Lower leg skin (tissue), 4 donors: Measurements from ENCODE around the gene KIF3B. TPM values are rescaled to one million over a fixed set of nuclear protein-coding genes. Genes with fewer than 3 reads are reported as not detected.
A peak's percentile ranks its signal among the peaks of the same experiment; 100 is the strongest.

ENCODE experiments used
- DNase-seq, 2 donors: peaks; one replicate each; pipeline ENCODE4 v3.0.0-alpha.2; 2019; ENCODE audit warnings: low spot score in 2 of 2
- H3K4me3 ChIP-seq: fragments of 200-600 bp; sonication (generic); 2 replicates; pipeline ENCODE4 v1.5.1; 2017; ENCODE audit warnings: mild to moderate bottlenecking, low read depth; ENCODE audit not compliant: poor library complexity, severe bottlenecking
- POLR2A ChIP-seq, 2 donors: fragments of 450-650 bp; IDR thresholded peaks; one replicate each; pipeline ENCODE4 v1.6.1; 2016 to 2017; ENCODE audit warnings: antibody characterized with exemption in 2 of 2, mild to moderate bottlenecking in 1 of 2, moderate library complexity in 1 of 2
- WGBS, 2 donors: methylation state at CpG; one replicate each; pipeline ENCODE4 v1.1.5; 2018; 5-methylcytosine and 5-hydroxymethylcytosine counted together
- intact Hi-C: fragments of 100-400 bp; cut with DNase I; formaldehyde crosslinking; loops from one replicate; pipeline ENCODE4 v1.15.0; 2023; ENCODE audit warnings: low total_unique reads
- total RNA-seq, 4 donors: library from RNA; depleted of rRNA; stranded (reverse); fragments of >200 nt; gene quantifications; one replicate each; pipeline ENCODE4 v1.1.0, GENCODE V29; 2016
- TF ChIP-seq, protein P1 (sequence below), 3 donors: fragments of 450-650 bp; IDR thresholded peaks; one replicate each; pipeline ENCODE4 v1.5.1; 2016; ENCODE audit warnings: antibody characterized with exemption in 3 of 3, mild to moderate bottlenecking in 3 of 3, moderate library complexity in 2 of 3

Gene KIF3B
- total RNA-seq, 4 donors from 2014 or later = 9.7 to 17.8 (median 13.1) TPM

DNA sequence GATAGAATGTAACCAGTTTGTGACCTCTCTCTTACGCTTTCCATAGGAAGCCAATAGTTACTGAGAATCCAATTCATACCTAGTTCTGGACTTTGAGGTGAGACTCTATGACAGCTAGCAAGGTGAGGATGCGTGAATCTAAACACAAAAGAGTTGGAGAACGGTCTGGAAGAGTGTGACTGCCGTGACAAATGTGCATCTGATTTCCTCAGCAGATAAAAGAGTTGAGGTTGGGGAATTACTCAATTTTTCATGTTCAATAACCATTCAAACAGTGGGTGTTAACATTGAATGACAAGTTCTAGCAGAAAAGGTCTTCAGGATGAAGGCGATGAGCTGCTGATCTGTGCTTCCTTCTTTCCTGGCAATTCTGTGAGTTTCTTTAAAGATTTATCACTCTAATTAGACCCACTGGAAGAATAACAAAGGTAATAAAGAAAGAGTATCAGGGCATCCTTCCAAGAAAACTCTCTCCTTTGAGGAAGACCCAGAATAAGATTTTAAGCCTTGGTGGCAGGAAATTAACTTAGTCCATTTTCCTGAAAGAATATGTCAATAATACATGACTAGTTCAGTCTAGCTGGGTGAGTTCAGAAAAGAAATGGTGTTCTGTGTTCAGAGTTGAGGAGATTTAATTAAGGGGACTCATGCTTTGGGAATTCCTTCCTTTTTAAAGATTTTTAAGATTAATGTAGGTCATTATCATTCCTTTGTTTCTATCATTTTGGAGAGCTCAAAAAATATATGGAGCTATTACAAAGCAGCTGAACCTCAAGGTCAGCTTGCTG is 24.5 kb downstream of the KIF3B start:
- H3K4me3 ChIP-seq = no peak overlapping the region
- TF ChIP-seq POLR2A (IDR thresholded peaks at IDR 0.05) = no peak
- TF ChIP-seq, protein P1, sequence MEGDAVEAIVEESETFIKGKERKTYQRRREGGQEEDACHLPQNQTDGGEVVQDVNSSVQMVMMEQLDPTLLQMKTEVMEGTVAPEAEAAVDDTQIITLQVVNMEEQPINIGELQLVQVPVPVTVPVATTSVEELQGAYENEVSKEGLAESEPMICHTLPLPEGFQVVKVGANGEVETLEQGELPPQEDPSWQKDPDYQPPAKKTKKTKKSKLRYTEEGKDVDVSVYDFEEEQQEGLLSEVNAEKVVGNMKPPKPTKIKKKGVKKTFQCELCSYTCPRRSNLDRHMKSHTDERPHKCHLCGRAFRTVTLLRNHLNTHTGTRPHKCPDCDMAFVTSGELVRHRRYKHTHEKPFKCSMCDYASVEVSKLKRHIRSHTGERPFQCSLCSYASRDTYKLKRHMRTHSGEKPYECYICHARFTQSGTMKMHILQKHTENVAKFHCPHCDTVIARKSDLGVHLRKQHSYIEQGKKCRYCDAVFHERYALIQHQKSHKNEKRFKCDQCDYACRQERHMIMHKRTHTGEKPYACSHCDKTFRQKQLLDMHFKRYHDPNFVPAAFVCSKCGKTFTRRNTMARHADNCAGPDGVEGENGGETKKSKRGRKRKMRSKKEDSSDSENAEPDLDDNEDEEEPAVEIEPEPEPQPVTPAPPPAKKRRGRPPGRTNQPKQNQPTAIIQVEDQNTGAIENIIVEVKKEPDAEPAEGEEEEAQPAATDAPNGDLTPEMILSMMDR (IDR thresholded peaks at IDR 0.05) = no peak
- WGBS, 2 donors = 79 to 80% methylated on average over 5 of the region's 5 CpGs
- intact Hi-C loops = no loop called here
- DNase-seq = no peak

DNA sequence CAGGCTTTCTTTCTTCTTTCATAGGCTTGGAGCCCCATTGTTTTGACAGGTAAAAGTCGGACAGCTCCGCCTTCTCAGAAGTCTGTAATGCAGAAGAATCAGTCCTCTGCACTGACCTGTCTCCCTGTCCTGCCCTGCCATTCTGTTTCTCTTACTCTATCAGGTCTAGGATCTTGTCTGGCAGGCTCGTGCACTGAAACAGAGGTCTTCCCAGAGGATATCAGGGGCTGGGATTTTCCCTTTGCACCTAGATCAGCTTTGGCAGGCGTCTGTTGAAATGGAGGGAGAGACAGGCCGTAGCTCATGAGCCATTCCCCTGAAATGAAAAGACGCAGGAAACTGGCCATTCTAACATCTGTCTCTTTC is 25.0 kb downstream of the KIF3B start:
- TF ChIP-seq, protein P1 (IDR thresholded peaks at IDR 0.05) = no peak
- no peak for TF ChIP-seq POLR2A (IDR thresholded peaks at IDR 0.05)
- DNase-seq = no peak
- 81 to 83% methylated on average over 6 of the region's 6 CpGs for whole genome bisulfite sequencing, 2 donors
- intact Hi-C loops = no loop called here
- no peak overlapping the region for H3K4me3 ChIP-seq

DNA sequence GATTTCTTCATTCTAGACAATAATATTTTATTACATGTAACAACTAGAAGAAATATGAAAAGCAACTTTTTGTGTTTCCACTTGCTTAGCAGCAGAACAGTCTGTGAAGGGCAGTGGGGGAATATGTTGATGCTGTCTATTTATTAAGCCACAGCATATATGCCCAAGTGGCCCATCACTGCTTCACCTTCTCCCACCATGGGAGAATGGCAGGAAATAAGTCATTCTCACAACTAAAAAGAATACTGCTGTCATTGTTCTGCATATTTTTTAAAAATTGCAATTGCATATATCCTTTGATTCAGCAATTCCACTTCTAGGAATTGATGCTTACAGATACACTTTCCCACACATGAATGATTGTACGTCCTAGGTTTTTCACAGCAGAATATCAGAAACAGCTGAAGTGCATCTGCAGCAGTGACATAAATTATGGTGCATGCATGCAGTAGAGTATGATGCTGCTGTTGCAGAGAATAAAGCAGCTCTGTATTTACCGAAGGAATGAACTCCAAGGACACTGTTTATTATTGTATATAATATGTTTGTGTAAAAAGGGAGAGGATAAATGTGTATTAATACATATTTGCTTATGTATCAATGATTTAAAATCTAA is 26.8 kb downstream of the KIF3B start:
- no peak for DNase-seq
- 71 to 78% methylated on average over 2 of the region's 2 CpGs for WGBS, 2 donors
- TF ChIP-seq POLR2A (IDR thresholded peaks at IDR 0.05) = no peak
- TF ChIP-seq, protein P1 (IDR thresholded peaks at IDR 0.05) = no peak
- intact Hi-C loops = no loop called here
- no peak overlapping the region for H3K4me3 ChIP-seq

DNA sequence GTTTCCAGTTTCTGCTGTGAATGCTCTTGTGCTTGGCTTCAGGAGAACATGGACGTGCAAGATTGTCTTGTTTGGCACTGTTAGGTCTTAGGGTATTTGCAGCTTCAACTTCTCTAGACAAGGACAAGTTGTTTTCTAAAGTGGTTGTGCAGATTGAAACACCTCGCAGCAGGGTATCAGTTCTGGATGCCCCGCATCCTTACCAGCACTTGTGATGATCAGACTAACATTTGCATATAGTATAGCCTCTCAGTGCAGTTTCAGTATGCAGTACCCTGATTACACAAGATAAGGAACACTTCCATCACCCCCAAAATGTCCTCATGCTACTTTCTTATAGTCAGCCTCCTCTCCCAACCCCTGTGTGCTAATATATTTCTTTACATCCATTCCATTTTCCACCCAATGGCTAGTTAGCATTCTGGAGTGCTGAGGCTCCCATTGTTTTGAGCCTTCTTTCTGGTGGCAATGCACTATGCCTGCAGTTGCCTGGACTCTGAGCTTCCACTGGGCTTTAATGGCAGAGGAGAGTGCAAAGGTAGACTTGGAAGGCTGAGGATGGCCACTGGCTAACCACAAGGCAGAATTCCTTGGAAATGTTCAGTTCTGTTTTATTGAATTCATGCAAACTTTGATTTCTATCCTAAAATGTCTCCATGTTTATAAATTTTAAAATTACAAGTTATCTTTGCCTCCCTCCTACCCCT is 35.4 kb downstream of the KIF3B start:
- DNase-seq = peak in 1 of 2 donors; percentile 2
- TF ChIP-seq, protein P1 (IDR thresholded peaks at IDR 0.05) = no peak
- TF ChIP-seq POLR2A (IDR thresholded peaks at IDR 0.05) = no peak
- intact Hi-C loops = no loop called here
- no peak overlapping the region for H3K4me3 ChIP-seq
- WGBS, 2 donors = 59 to 64% methylated on average over 3 of the region's 3 CpGs

DNA sequence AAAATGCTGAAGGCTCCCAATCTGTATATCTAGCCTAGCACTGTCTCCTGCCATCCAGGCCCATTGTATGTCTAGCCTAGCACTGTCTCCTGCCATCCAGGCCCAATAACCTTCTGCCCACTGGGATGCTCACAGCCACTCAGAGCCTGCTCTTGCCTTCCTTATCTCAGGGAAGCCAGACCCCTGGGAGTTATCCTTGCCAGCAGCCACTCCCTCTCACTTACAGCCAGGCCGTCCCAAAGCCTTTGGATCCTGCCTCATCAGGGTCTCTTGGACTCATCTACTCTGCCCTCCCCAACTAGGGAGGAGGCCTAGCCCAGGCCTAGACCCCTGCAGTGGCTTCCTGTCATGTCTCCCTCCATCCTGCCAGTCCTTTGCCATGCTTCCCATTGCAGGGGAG is 37.3 kb downstream of the KIF3B start:
- no peak overlapping the region for H3K4me3 ChIP-seq
- TF ChIP-seq, protein P1 (IDR thresholded peaks at IDR 0.05) = no peak
- no peak for TF ChIP-seq POLR2A (IDR thresholded peaks at IDR 0.05)
- peak in 1 of 2 donors; percentile 69 for DNase-seq
- WGBS, 2 donors = 67 to 94% methylated on average over 1 of the region's 1 CpG
- intact Hi-C loops = no loop called here
